Gastroesophageal sphincter (tissue), 4 donors: Measurements from ENCODE around the gene ZMIZ2. TPM values are rescaled to one million over a fixed set of nuclear protein-coding genes. Genes with fewer than 3 reads are reported as not detected.

Experiments
- ATAC-seq: fragments of 150-250 bp; one replicate; pipeline ENCODE4 v1.9.1; 2016; ENCODE audit warnings: mild to moderate bottlenecking, moderate library complexity
- H3K27ac ChIP-seq, 4 donors: fragments of 200-600 bp; sonication (generic) in 3 of 4; 1 replicate in 3 of 4; 2 replicates in 1 of 4; pipeline ENCODE4 v1.5.1; 2016 to 2019
- H3K27me3 ChIP-seq: fragments of 200-600 bp; sonication (generic); one replicate; pipeline ENCODE4 v1.5.1; 2019
- H3K36me3 ChIP-seq, 2 donors: fragments of 200-600 bp; sonication (generic); one replicate each; pipeline ENCODE4 v1.5.1; 2019; ENCODE audit warnings: control low read depth in 1 of 2
- H3K4me1 ChIP-seq, 3 donors: fragments of 200-600 bp; sonication (generic); 1 replicate in 2 of 3; 2 replicates in 1 of 3; pipeline ENCODE4 v1.5.1; 2016 to 2019; ENCODE audit warnings: control low read depth in 2 of 3
- H3K4me3 ChIP-seq, 2 donors: fragments of 200-600 bp; sonication (generic); one replicate each; pipeline ENCODE4 v1.5.1; 2019; ENCODE audit warnings: mild to moderate bottlenecking in 1 of 2, moderate library complexity in 1 of 2
- H3K9me3 ChIP-seq, 3 donors: fragments of 200-600 bp; sonication (generic); one replicate each; pipeline ENCODE4 v1.5.1; 2017 to 2019; ENCODE audit warnings: control low read depth in 2 of 3
- CTCF ChIP-seq, 4 experiments: fragments of 200-600 bp in 2 of 4; fragments of 450-650 bp in 2 of 4; sonication (generic) in 1 of 4; IDR thresholded peaks; one replicate each; pipeline ENCODE4 v1.5.1; 2017 to 2019; ENCODE audit warnings: antibody characterized with exemption in 4 of 4, mild to moderate bottlenecking in 2 of 4, moderate library complexity in 2 of 4
- EP300 ChIP-seq: sonication (generic); formaldehyde crosslinking; IDR thresholded peaks from one replicate; pipeline ENCODE4 v1.6.1; 2017; ENCODE audit warnings: antibody characterized with exemption, mild to moderate bottlenecking
- POLR2A ChIP-seq, 2 donors: fragments of 450-650 bp; IDR thresholded peaks; one replicate each; pipeline ENCODE4 v1.6.1; 2017; ENCODE audit warnings: antibody characterized with exemption in 2 of 2, mild to moderate bottlenecking in 2 of 2, moderate library complexity in 1 of 2
- POLR2AphosphoS5 ChIP-seq: sonication (generic); formaldehyde crosslinking; IDR thresholded peaks from one replicate; pipeline ENCODE4 v1.6.1; 2017; ENCODE audit warnings: antibody characterized with exemption
- WGBS, 2 donors: methylation state at CpG; one replicate each; pipeline ENCODE4 v1.1.5; 2018; ENCODE audit warnings: low coverage in 1 of 2; 5-methylcytosine and 5-hydroxymethylcytosine counted together
- total RNA-seq, 4 donors: library from RNA; depleted of rRNA; stranded (reverse); fragments of >200 nt; gene quantifications; one replicate each; pipeline ENCODE4 v1.1.0, GENCODE V29; 2016

The ZMIZ2 gene
- total RNA-seq, 4 donors from 2014 or later, result 12.7 to 28.0 (median 20.5) TPM

GRCh38 chr7:44748948-44749731 lies 493 bp downstream of the ZMIZ2 start:
- H3K36me3 ChIP-seq, result peaks cover 0 to 7% of the 10 kb centered on the region in 2 donors
- H3K9me3 ChIP-seq, result no peaks in the 10 kb centered on the region
- peaks cover 0 to 47% (median 16%) of the 10 kb centered on the region in 3 donors for H3K4me1 ChIP-seq
- no peaks in the 10 kb centered on the region for H3K27me3 ChIP-seq
- peak overlapping the region; percentile 85 to 92 for H3K4me3 ChIP-seq
- peak overlapping the region; percentile 58 to 99 (median 96) for H3K27ac ChIP-seq
- ATAC-seq, result no peak
- 10 to 13% methylated on average over 4 to 6 of the region's 60 CpGs for WGBS, 2 donors
- no peak for TF ChIP-seq EP300
- no peak for TF ChIP-seq POLR2A (IDR thresholded peaks at IDR 0.05)
- TF ChIP-seq POLR2AphosphoS5, result no peak
- TF ChIP-seq CTCF (IDR thresholded peaks at IDR 0.05), result no peak

- Histone ChIP-seq H3K4me3 (peak overlapping the region in 1 of 2 donors; percentile 92), H3K36me3 (peaks cover 0 to 7% of the 10 kb centered on the region in 2 donors), H3K4me1 (peaks cover 0 to 56% (median 22%) of the 10 kb centered on the region in 3 donors), H3K27ac (peak overlapping the region in 2 of 4 donors; percentile 0 to 96), H3K9me3 (no peaks in the 10 kb centered on the region), H3K27me3 (no peaks in the 10 kb centered on the region)
- TF ChIP-seq CTCF (IDR thresholded peaks at IDR 0.05), result no peak
- no peak for TF ChIP-seq POLR2AphosphoS5
- no peak for TF ChIP-seq POLR2A (IDR thresholded peaks at IDR 0.05)
- no peak for TF ChIP-seq EP300
- no peak for ATAC-seq
- 83 to 86% methylated on average over 2 of the region's 2 CpGs for WGBS, 2 donors
Measured at GRCh38 chr7:44749992-44750391, 1.3 kb downstream of the ZMIZ2 start.

GRCh38 chr7:44750424-44750823 lies 1.8 kb downstream of the ZMIZ2 start:
- TF ChIP-seq POLR2AphosphoS5 (no peak), CTCF (IDR thresholded peaks at IDR 0.05) (no peak), POLR2A (IDR thresholded peaks at IDR 0.05) (no peak), EP300 (no peak)
- H3K9me3 ChIP-seq, result no peaks in the 10 kb centered on the region
- peaks cover 0 to 7% of the 10 kb centered on the region in 2 donors for H3K36me3 ChIP-seq
- H3K4me3 ChIP-seq, result no peak overlapping the region
- H3K27me3 ChIP-seq, result no peaks in the 10 kb centered on the region
- whole genome bisulfite sequencing, 2 donors, result 100% methylated on average over 2 of the region's 3 CpGs; no CpG with 5 or more reads in 1 of the 2 donors
- no peak for ATAC-seq
- peak overlapping the region in 1 of 4 donors; percentile 0 for H3K27ac ChIP-seq
- peaks cover 0 to 60% (median 26%) of the 10 kb centered on the region in 3 donors for H3K4me1 ChIP-seq

- ATAC-seq, result no peak
- Histone ChIP-seq H3K36me3 (peaks cover 0 to 7% of the 10 kb centered on the region in 2 donors), H3K4me1 (peaks cover 0 to 66% (median 32%) of the 10 kb centered on the region in 3 donors), H3K27ac (peak overlapping the region in 1 of 4 donors; percentile 12), H3K27me3 (no peaks in the 10 kb centered on the region), H3K4me3 (no peak overlapping the region), H3K9me3 (no peaks in the 10 kb centered on the region)
- TF ChIP-seq POLR2AphosphoS5 (no peak), EP300 (no peak), POLR2A (IDR thresholded peaks at IDR 0.05) (no peak), CTCF (IDR thresholded peaks at IDR 0.05) (no peak)
- WGBS, 2 donors, result 33 to 60% methylated on average over 1 to 3 of the region's 6 CpGs
Measured at GRCh38 chr7:44750921-44751571, 2.4 kb downstream of the ZMIZ2 start.
